Kidney tubule cell (primary cell): Measurements from ENCODE around the gene ESPL1.

Experiments
- DNase-seq: peaks from one replicate; pipeline ENCODE4 v3.0.0-alpha.2; 2018; ENCODE audit warnings: low spot score

ESPL1 gene

GRCh38 chr12:53231671-53231920, 36.5 kb upstream of the ESPL1 start:
- DNase-seq: no peak

- DNase-seq: peak; percentile 74
Observed at GRCh38 chr12:53231921-53232645, 36.0 kb upstream of the ESPL1 start, which contains the start of gene RARG. RARG (minus strand) TSS chr12:53232209; CDS start chr12:53227545, 4,664 bp downstream.

GRCh38 chr12:53232646-53233461, 35.2 kb upstream of the ESPL1 start:
- peak; percentile 45 for DNase-seq

- no peak for DNase-seq
Observed at GRCh38 chr12:53233671-53234121, 34.4 kb upstream of the ESPL1 start.

- no peak for DNase-seq
Observed at GRCh38 chr12:53234271-53234914, 33.7 kb upstream of the ESPL1 start.

- no peak for DNase-seq
Observed at GRCh38 chr12:53235164-53235563, 32.9 kb upstream of the ESPL1 start.

- DNase-seq: no peak
Observed at GRCh38 chr12:53235742-53236442, 32.2 kb upstream of the ESPL1 start.

- DNase-seq: no peak
Observed at GRCh38 chr12:53236443-53237111, 31.5 kb upstream of the ESPL1 start.

- no peak for DNase-seq
Observed at GRCh38 chr12:53239643-53240258, 28.3 kb upstream of the ESPL1 start.

- DNase-seq: no peak
Observed at GRCh38 chr12:53241623-53242412, 26.3 kb upstream of the ESPL1 start.

- no peak for DNase-seq
Observed at GRCh38 chr12:53244337-53244736, 23.8 kb upstream of the ESPL1 start.

GRCh38 chr12:53245286-53245685, 22.8 kb upstream of the ESPL1 start:
- no peak for DNase-seq

GRCh38 chr12:53251477-53252348, 16.4 kb upstream of the ESPL1 start:
- DNase-seq: peak; percentile 82

GRCh38 chr12:53252349-53252916, 15.7 kb upstream of the ESPL1 start:
- DNase-seq: peak; percentile 24

GRCh38 chr12:53253298-53253697, 14.8 kb upstream of the ESPL1 start:
- DNase-seq: no peak

GRCh38 chr12:53254816-53255545, 13.1 kb upstream of the ESPL1 start:
- DNase-seq: no peak

GRCh38 chr12:53255996-53256395, 12.1 kb upstream of the ESPL1 start:
- no peak for DNase-seq
